Measurements from ENCODE around the gene CNTNAP5. TPM values are rescaled to one million over a fixed set of nuclear protein-coding genes. Genes with fewer than 3 reads are reported as not detected.

Gene CNTNAP5
- total and polyA plus RNA-seq, 2 of the 4 experiments (the other 2 are of a cell fraction), result not detected

- no peak overlapping the region for H3K9ac ChIP-seq (ENCODE audit: low read depth, low read length)
- no peak overlapping the region for H2BK5ac ChIP-seq (ENCODE audit: low read depth, low read length, poor library complexity, severe bottlenecking)
- H3K4me1 ChIP-seq (ENCODE audit: control insufficient read depth, insufficient read depth, low read length), result no peaks in the 10 kb centered on the region
- 90% methylated on average over 2 of the region's 7 CpGs; no CpG with 5 or more reads in 1 of the 2 experiments for WGBS, 2 experiments (ENCODE audit: extremely low coverage in 2 of 2, insufficient read length in 1 of 2)
- H3K23ac ChIP-seq (ENCODE audit: low read depth, low read length), result no peak overlapping the region
- POLR2A ChIA-PET (ENCODE audit: unreplicated experiment), result no interaction called here
- H4K91ac ChIP-seq (ENCODE audit: insufficient read depth, low read depth, low read length), result no peak overlapping the region
- H2AK9ac ChIP-seq (replicated peaks; ENCODE audit: low read depth, low read length, poor library complexity), result no peak overlapping the region
- no peaks in the 10 kb centered on the region for H3K36me3 ChIP-seq (ENCODE audit: control insufficient read depth, insufficient read depth, low read length)
- H2BK15ac ChIP-seq (ENCODE audit: low read depth, low read length), result no peak overlapping the region
- ATAC-seq (ENCODE audit: low read depth) (no peak), DNase-seq (no peak)
- H4K20me1 ChIP-seq (ENCODE audit: insufficient read depth, low read length), result no peaks in the 10 kb centered on the region
- H3K18ac ChIP-seq (ENCODE audit: low read depth, low read length), result no peak overlapping the region
- H4K8ac ChIP-seq (ENCODE audit: low read depth in 2 of 2, low read length in 2 of 2), result no peak overlapping the region
- no peak overlapping the region for H2BK120ac ChIP-seq (ENCODE audit: low read depth, low read length)
- intact Hi-C loops (cut with micrococcal nuclease) (no loop called here), in situ Hi-C loops (cut with MboI; ENCODE audit: low sequenced_read_pairs) (no loop called here), dilution Hi-C loops (cut with HindIII; ENCODE audit: low sequenced_read_pairs, unreplicated experiment) (no loop called here)
- no peak overlapping the region for H4K5ac ChIP-seq (ENCODE audit: low read depth, low read length)
- no peaks in the 10 kb centered on the region for H3K27me3 ChIP-seq (ENCODE audit: control insufficient read depth, insufficient read depth, low read length)
- no peak overlapping the region for H3K27ac ChIP-seq (ENCODE audit: insufficient read depth, low read length)
- H3K79me1 ChIP-seq (ENCODE audit: low read depth in 1 of 2, low read length in 2 of 2), result no peaks in the 10 kb centered on the region
- no peak overlapping the region for H2AFZ ChIP-seq (replicated peaks; ENCODE audit: low read length, poor library complexity)
- H3K4me2 ChIP-seq (ENCODE audit: low read depth, low read length), result no peak overlapping the region
- TF ChIP-seq NFE2L2 (IDR thresholded peaks at IDR 0.05; ENCODE audit: low read depth, low read length) (no peak), MAZ (IDR thresholded peaks at IDR 0.05; ENCODE audit: borderline replicate concordance, low read depth, low read length) (no peak), POLR2A (IDR thresholded peaks at IDR 0.05; ENCODE audit: low read depth, low read length) (no peak), SMC3 (IDR thresholded peaks at IDR 0.05; ENCODE audit: low read depth, low read length) (no peak), FOS (IDR thresholded peaks at IDR 0.05; ENCODE audit: low read depth, low read length) (no peak), RCOR1 (IDR thresholded peaks at IDR 0.05; ENCODE audit: insufficient replicate concordance, low read length) (no peak), BHLHE40 (IDR thresholded peaks at IDR 0.05; ENCODE audit: low read depth, low read length) (no peak), RFX5 (IDR thresholded peaks at IDR 0.05; ENCODE audit: low read depth, low read length) (no peak), ELK1 (IDR thresholded peaks at IDR 0.05; ENCODE audit: borderline replicate concordance, low read depth, low read length) (no peak), CEBPB (IDR thresholded peaks at IDR 0.05; ENCODE audit: low read depth, low read length) (no peak), MXI1 (IDR thresholded peaks at IDR 0.05; ENCODE audit: borderline replicate concordance, low read depth, low read length) (no peak), MAFK (IDR thresholded peaks at IDR 0.05; ENCODE audit: low read depth, low read length) (no peak), CTCF (conservative IDR thresholded peaks at IDR 0.05; ENCODE audit: low read depth, low read length) (no peak), USF2 (IDR thresholded peaks at IDR 0.05; ENCODE audit: low read depth, low read length) (no peak), CHD1 (IDR thresholded peaks at IDR 0.05; ENCODE audit: low read depth, low read length) (no peak), RAD21 (IDR thresholded peaks at IDR 0.05; ENCODE audit: low read length) (no peak)
- no TSS peak for BruUV-seq (replicated peaks)
- CTCF ChIA-PET, result no interaction called here
- H2AK5ac ChIP-seq (ENCODE audit: low read depth, low read length), result no peak overlapping the region
- peaks cover 5% of the 10 kb centered on the region for H3K9me3 ChIP-seq (ENCODE audit: control insufficient read depth, insufficient read depth, low read length)
- H3K4me3 ChIP-seq (ENCODE audit: insufficient read depth, low read depth, low read length), result no peak overlapping the region
- no peak overlapping the region for H2BK20ac ChIP-seq (ENCODE audit: low read depth, low read length)
- H3K4ac ChIP-seq (ENCODE audit: low read depth, low read length), result no peak overlapping the region
- no peak overlapping the region for H3K56ac ChIP-seq (ENCODE audit: extremely low read depth, insufficient read depth, low read length)
- H3K14ac ChIP-seq (replicated peaks; ENCODE audit: low read depth, low read length), result no peak overlapping the region
- no peaks in the 10 kb centered on the region for H3K9me1 ChIP-seq (ENCODE audit: insufficient read depth, low read length)
Measured at GRCh38 chr2:124213977-124214587, 189.0 kb downstream of the CNTNAP5 start.

All from IMR-90 (cell line).